CD14-positive monocyte (primary cell): ENCODE data around the gene ANKRD44. TPM values are rescaled to one million over a fixed set of nuclear protein-coding genes. Genes with fewer than 3 reads are reported as not detected.

ENCODE experiments used
- DNase-seq, 3 donors: peaks; one replicate each; pipeline ENCODE4 v3.0.0-alpha.2; 2011 to 2022
- H2AFZ ChIP-seq: 2 replicates; pipeline ENCODE4 v1.6.0; 2012; ENCODE audit warnings: mild to moderate bottlenecking, low read depth, low read length, inconsistent platforms; ENCODE audit not compliant: insufficient read depth, poor library complexity, severe bottlenecking
- H3K27ac ChIP-seq, 2 donors: 1 replicate in 1 of 2; 2 replicates in 1 of 2; pipeline ENCODE4 v1.5.1; 2012 to 2013; ENCODE audit warnings: low read length in 2 of 2, control low read depth in 1 of 2, inconsistent platforms in 1 of 2, low read depth in 1 of 2, mild to moderate bottlenecking in 1 of 2
- H3K27me3 ChIP-seq, 2 donors: one replicate each; pipeline versions ENCODE4 v1.6.0 to v1.6.1; 2011 to 2013; ENCODE audit warnings: low read length in 2 of 2; ENCODE audit not compliant: control insufficient read depth in 2 of 2, insufficient read depth in 2 of 2
- H3K36me3 ChIP-seq, 2 donors: replicated peaks in 1 of 2; 1 replicate in 1 of 2; 2 replicates in 1 of 2; pipeline versions ENCODE4 v1.5.1 to v1.6.1; 2012 to 2013; ENCODE audit warnings: low read length in 2 of 2, control low read depth in 1 of 2, inconsistent platforms in 1 of 2, mild to moderate bottlenecking in 1 of 2; ENCODE audit not compliant: insufficient read depth in 2 of 2, control insufficient read depth in 1 of 2
- H3K4me1 ChIP-seq, 2 donors: 1 replicate in 1 of 2; 2 replicates in 1 of 2; pipeline versions ENCODE4 v1.5.1 to v1.6.1; 2012 to 2013; ENCODE audit warnings: low read length in 2 of 2, control low read depth in 1 of 2, inconsistent platforms in 1 of 2, mild to moderate bottlenecking in 1 of 2, moderate library complexity in 1 of 2; ENCODE audit not compliant: insufficient read depth in 2 of 2, control insufficient read depth in 1 of 2
- H3K4me2 ChIP-seq: replicated peaks from 2 replicates; pipeline ENCODE3; 2012; ENCODE audit warnings: low read length, moderate library complexity, mild to moderate bottlenecking; ENCODE audit not compliant: poor library complexity, severe bottlenecking; ENCODE audit errors: extremely low read depth
- H3K4me3 ChIP-seq, 3 experiments: fragments of 200-600 bp in 1 of 3; sonication (generic) in 1 of 3; replicated peaks in 1 of 3; 1 replicate in 2 of 3; 2 replicates in 1 of 3; pipeline ENCODE4 v1.5.1; 2011 to 2013; ENCODE audit warnings: low read length in 3 of 3, mild to moderate bottlenecking in 3 of 3, control low read depth in 2 of 3, low read depth in 2 of 3, inconsistent platforms in 1 of 3, moderate library complexity in 1 of 3
- H3K79me2 ChIP-seq: 2 replicates; pipeline ENCODE4 v1.6.0; 2012; ENCODE audit warnings: mild to moderate bottlenecking, control low read depth, inconsistent platforms, low read length, moderate library complexity; ENCODE audit not compliant: insufficient read depth
- H3K9ac ChIP-seq: 2 replicates; pipeline ENCODE4 v1.6.0; 2017; ENCODE audit warnings: low read length, mild to moderate bottlenecking; ENCODE audit not compliant: insufficient read depth, poor library complexity, severe bottlenecking
- H3K9me3 ChIP-seq, 2 donors: replicated peaks in 1 of 2; 1 replicate in 1 of 2; 2 replicates in 1 of 2; pipeline versions ENCODE4 v1.5.1 to v1.6.1; 2012 to 2013; ENCODE audit warnings: low read length in 2 of 2, control low read depth in 1 of 2; ENCODE audit not compliant: control insufficient read depth in 1 of 2, insufficient read depth in 1 of 2
- H4K20me1 ChIP-seq: 2 replicates; pipeline ENCODE4 v1.6.0; 2012; ENCODE audit warnings: mild to moderate bottlenecking, low read length, control low read depth, moderate library complexity; ENCODE audit not compliant: insufficient read depth
- H3K27ac Mint-ChIP-seq, 7 donors: one replicate each; pipeline ENCODE4 v1.8.0; 2020; ENCODE audit warnings: mild to moderate bottlenecking in 7 of 7, mixed read lengths in 7 of 7, moderate library complexity in 6 of 7, inconsistent platforms in 2 of 7
- H3K27me3 Mint-ChIP-seq, 3 donors: one replicate each; pipeline ENCODE4 v1.8.0; 2021 to 2022; ENCODE audit warnings: low read depth in 3 of 3, mild to moderate bottlenecking in 3 of 3, mixed read lengths in 3 of 3, moderate library complexity in 3 of 3, inconsistent platforms in 1 of 3
- H3K36me3 Mint-ChIP-seq, 2 donors: one replicate each; pipeline ENCODE4 v1.8.0; 2020; ENCODE audit warnings: mixed read lengths in 2 of 2, inconsistent platforms in 1 of 2, mild to moderate bottlenecking in 1 of 2
- H3K4me1 Mint-ChIP-seq: one replicate; pipeline ENCODE4 v1.8.0; 2020; ENCODE audit warnings: mild to moderate bottlenecking, mixed read lengths
- H3K4me3 Mint-ChIP-seq, 2 donors: one replicate each; pipeline ENCODE4 v1.8.0; 2020; ENCODE audit warnings: mild to moderate bottlenecking in 2 of 2, mixed read lengths in 2 of 2, moderate library complexity in 1 of 2
- H3K9me3 Mint-ChIP-seq, 7 donors: one replicate each; pipeline ENCODE4 v1.8.0; 2020 to 2022; ENCODE audit warnings: mixed read lengths in 7 of 7, mild to moderate bottlenecking in 6 of 7, moderate library complexity in 6 of 7, inconsistent platforms in 2 of 7
- WGBS: methylation state at CpG from one replicate; pipeline ENCODE4 v1.1.5; 2013; ENCODE audit warnings: missing lambda C conversion rate; ENCODE audit not compliant: insufficient coverage; 5-methylcytosine and 5-hydroxymethylcytosine counted together
- intact Hi-C, 2 donors: fragments of 100-400 bp; cut with micrococcal nuclease; formaldehyde crosslinking; loops; one replicate each; pipeline versions ENCODE4 v1.15.0 to v1.15.1; 2023
- polyA plus RNA-seq, 3 donors: library from polyadenylated mRNA; depleted of rRNA in 1 of 3; unstranded in 2 of 3; stranded (reverse) in 1 of 3; fragments of 300-500 nt in 2 of 3; fragments of >200 nt in 1 of 3; fragmentation: Illumina TruSeq in 2 of 3; gene quantifications; 1 replicate in 2 of 3; 2 replicates in 1 of 3; pipeline ENCODE4 v1.2.3, GENCODE V29; 2012 to 2021
- TF ChIP-seq, protein P1 (sequence below): fragments of 200-600 bp; IDR thresholded peaks from one replicate; pipeline ENCODE4 v1.8.0; 2022; ENCODE audit warnings: antibody characterized with exemption, mild to moderate bottlenecking

Gene ANKRD44
- polyA plus RNA-seq, 3 donors, result 55.7 to 91.9 (median 64.9) TPM

DNA sequence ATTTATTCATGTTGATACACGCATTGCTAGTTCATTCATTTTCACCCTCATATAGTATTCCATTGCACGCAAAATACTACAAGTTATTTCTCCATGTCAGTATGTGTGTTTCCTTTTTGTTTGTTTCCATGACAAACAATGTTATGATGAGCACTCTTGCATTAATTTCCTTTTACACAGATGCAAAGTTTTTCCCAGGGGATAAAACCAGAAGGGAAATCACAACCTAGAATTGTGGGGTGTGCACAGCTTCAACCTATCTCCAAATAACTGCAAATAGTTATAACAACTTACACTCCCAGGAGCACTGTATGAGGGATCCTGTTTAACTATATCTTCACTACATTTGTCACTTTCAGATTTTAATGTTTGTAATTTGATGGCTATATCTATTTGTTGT lies 87.1 kb downstream of the ANKRD44 start:
- Mint-ChIP-seq H3K4me3 (no peak overlapping the region), H3K9me3 (peaks cover 0 to 2% (median 0%) of the 10 kb centered on the region in 7 donors), H3K27ac (peak overlapping the region in 1 of 7 donors; percentile 40), H3K4me1 (peaks cover 38% of the 10 kb centered on the region), H3K27me3 (no peaks in the 10 kb centered on the region), H3K36me3 (peaks cover 10 to 18% of the 10 kb centered on the region in 2 donors)
- H3K9me3 ChIP-seq, result no peaks in the 10 kb centered on the region
- TF ChIP-seq, protein P1, sequence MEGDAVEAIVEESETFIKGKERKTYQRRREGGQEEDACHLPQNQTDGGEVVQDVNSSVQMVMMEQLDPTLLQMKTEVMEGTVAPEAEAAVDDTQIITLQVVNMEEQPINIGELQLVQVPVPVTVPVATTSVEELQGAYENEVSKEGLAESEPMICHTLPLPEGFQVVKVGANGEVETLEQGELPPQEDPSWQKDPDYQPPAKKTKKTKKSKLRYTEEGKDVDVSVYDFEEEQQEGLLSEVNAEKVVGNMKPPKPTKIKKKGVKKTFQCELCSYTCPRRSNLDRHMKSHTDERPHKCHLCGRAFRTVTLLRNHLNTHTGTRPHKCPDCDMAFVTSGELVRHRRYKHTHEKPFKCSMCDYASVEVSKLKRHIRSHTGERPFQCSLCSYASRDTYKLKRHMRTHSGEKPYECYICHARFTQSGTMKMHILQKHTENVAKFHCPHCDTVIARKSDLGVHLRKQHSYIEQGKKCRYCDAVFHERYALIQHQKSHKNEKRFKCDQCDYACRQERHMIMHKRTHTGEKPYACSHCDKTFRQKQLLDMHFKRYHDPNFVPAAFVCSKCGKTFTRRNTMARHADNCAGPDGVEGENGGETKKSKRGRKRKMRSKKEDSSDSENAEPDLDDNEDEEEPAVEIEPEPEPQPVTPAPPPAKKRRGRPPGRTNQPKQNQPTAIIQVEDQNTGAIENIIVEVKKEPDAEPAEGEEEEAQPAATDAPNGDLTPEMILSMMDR, result no peak
- peaks cover 76% of the 10 kb centered on the region for H4K20me1 ChIP-seq
- no peaks in the 10 kb centered on the region for H3K27me3 ChIP-seq
- H3K27ac ChIP-seq, result no peak overlapping the region
- H3K4me2 ChIP-seq, result no peak overlapping the region
- no peak overlapping the region for H3K9ac ChIP-seq
- peaks cover 100% of the 10 kb centered on the region for H3K79me2 ChIP-seq
- H3K4me1 ChIP-seq, result peaks cover 16 to 25% of the 10 kb centered on the region in 2 donors
- H3K4me3 ChIP-seq, result no peak overlapping the region
- no peak overlapping the region for H2AFZ ChIP-seq
- no CpG with 5 or more reads among the region's 2 CpGs for WGBS
- H3K36me3 ChIP-seq, result no peaks in the 10 kb centered on the region
- intact Hi-C loops, result no loop called here
- DNase-seq, result no peak

DNA sequence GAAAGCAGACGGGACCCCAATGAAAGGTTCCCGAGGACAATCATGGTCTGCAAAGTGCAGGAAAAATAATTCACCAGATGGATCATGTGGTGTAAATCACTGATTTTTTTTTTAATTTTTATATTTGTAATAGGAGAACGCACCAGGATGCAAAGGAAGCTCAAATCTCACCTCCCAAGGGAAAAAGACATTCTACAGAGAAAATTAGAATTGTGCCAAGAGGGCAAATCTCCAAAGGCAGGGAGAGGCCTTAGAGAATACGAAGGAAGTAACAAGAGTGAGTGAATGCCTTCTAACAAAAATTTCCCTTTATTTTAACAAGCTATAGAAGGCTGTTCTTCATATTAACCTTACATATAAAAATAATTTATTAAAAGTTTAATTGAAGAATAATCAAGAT lies 90.9 kb downstream of the ANKRD44 start:
- no peaks in the 10 kb centered on the region for H3K36me3 ChIP-seq
- H3K9me3 ChIP-seq, result no peaks in the 10 kb centered on the region
- H3K79me2 ChIP-seq, result peaks cover 99% of the 10 kb centered on the region
- Mint-ChIP-seq H3K27me3 (no peaks in the 10 kb centered on the region), H3K36me3 (peaks cover 6 to 8% of the 10 kb centered on the region in 2 donors), H3K4me3 (no peak overlapping the region), H3K4me1 (peaks cover 55% of the 10 kb centered on the region), H3K9me3 (peaks cover 0 to 2% (median 0%) of the 10 kb centered on the region in 7 donors), H3K27ac (no peak overlapping the region)
- H3K9ac ChIP-seq, result no peak overlapping the region
- H3K4me2 ChIP-seq, result no peak overlapping the region
- H4K20me1 ChIP-seq, result peaks cover 63% of the 10 kb centered on the region
- no peaks in the 10 kb centered on the region for H3K27me3 ChIP-seq
- TF ChIP-seq, protein P1, result no peak
- no peak overlapping the region for H3K4me3 ChIP-seq
- intact Hi-C loops, result loop anchor here in 1 of 2 donors (5.0 kb wide), 1 partner anchor 88 kb away; no protein-coding TSS in a partner anchor
- no peak for DNase-seq
- no peak overlapping the region for H2AFZ ChIP-seq
- WGBS, result 88% methylated on average over 2 of the region's 4 CpGs
- no peak overlapping the region for H3K27ac ChIP-seq
- peaks cover 42 to 50% of the 10 kb centered on the region in 2 donors for H3K4me1 ChIP-seq
